RWPE2 (cell line): ENCODE data around the gene ARHGEF37.
A peak's percentile ranks its signal among the peaks of the same experiment; 100 is the strongest.

Experiments used
- ATAC-seq: fragments of 200-7000 bp; cut with Tn5 transposase; 3 replicates; pipeline ENCODE4 v1.9.1; 2021; ENCODE audit warnings: low read depth
- DNase-seq: peaks from one replicate; pipeline ENCODE4 v3.0.0-alpha.2; 2020; ENCODE audit warnings: low spot score
- H3K27ac ChIP-seq: fragments of 450-650 bp; 2 replicates; pipeline ENCODE4 v1.5.1; 2017; ENCODE audit warnings: mild to moderate bottlenecking; ENCODE audit not compliant: poor library complexity, severe bottlenecking
- H3K27me3 ChIP-seq: fragments of 250-450 bp; sonication (Bioruptor Pico); 2 replicates; pipeline ENCODE4 v1.5.1; 2021; ENCODE audit warnings: mild to moderate bottlenecking, moderate library complexity; ENCODE audit not compliant: insufficient read depth, poor library complexity, severe bottlenecking
- H3K36me3 ChIP-seq: fragments of 250-450 bp; sonication (Bioruptor Pico); 2 replicates; pipeline ENCODE4 v1.5.1; 2020; ENCODE audit warnings: low read depth, mild to moderate bottlenecking, moderate library complexity
- H3K4me1 ChIP-seq: fragments of 250-450 bp; sonication (Bioruptor Pico); 2 replicates; pipeline ENCODE4 v1.5.1; 2021; ENCODE audit warnings: mild to moderate bottlenecking, moderate library complexity; ENCODE audit not compliant: insufficient read depth, poor library complexity, severe bottlenecking
- H3K4me3 ChIP-seq: fragments of 250-450 bp; sonication (Bioruptor Pico); 2 replicates; pipeline ENCODE4 v1.5.1; 2021; ENCODE audit warnings: mild to moderate bottlenecking, moderate library complexity; ENCODE audit not compliant: severe bottlenecking
- H3K9me3 ChIP-seq: fragments of 250-450 bp; sonication (Bioruptor Pico); 2 replicates; pipeline ENCODE4 v1.5.1; 2021; ENCODE audit warnings: mild to moderate bottlenecking, moderate library complexity; ENCODE audit not compliant: severe bottlenecking
- TF ChIP-seq, protein P1 (sequence below): fragments of 450-650 bp; IDR thresholded peaks from one replicate; pipeline ENCODE4 v1.5.1; 2017; ENCODE audit warnings: mild to moderate bottlenecking, moderate library complexity; ENCODE audit not compliant: poor library complexity, severe bottlenecking

ARHGEF37 gene

DNA sequence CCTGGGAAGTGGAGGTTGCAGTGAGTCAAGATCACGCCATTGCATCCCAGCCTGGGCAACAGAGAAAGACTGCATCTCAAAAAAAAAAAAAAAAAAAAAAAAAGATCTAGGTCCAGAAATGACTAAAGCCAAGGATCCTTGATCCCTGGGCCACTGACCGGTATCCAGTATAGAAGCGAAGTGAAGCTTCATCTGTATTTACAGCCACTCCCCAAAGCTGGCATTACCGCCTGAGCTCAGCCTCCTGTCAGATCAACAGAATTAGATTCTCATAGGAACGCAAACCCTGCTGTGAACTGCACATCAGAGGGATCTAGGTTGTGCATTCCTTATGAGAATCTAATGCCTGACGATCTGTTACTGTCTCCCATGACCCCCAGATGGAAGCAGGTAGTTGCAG, 39.4 kb upstream of the ARHGEF37 start:
- Histone ChIP-seq H3K4me1 (peaks cover 9% of the 10 kb centered on the region), H3K27me3 (no peaks in the 10 kb centered on the region), H3K27ac (no peak overlapping the region), H3K4me3 (no peak overlapping the region), H3K36me3 (peaks cover 94% of the 10 kb centered on the region), H3K9me3 (no peaks in the 10 kb centered on the region)
- ATAC-seq (no peak), DNase-seq (no peak)
- TF ChIP-seq, protein P1, sequence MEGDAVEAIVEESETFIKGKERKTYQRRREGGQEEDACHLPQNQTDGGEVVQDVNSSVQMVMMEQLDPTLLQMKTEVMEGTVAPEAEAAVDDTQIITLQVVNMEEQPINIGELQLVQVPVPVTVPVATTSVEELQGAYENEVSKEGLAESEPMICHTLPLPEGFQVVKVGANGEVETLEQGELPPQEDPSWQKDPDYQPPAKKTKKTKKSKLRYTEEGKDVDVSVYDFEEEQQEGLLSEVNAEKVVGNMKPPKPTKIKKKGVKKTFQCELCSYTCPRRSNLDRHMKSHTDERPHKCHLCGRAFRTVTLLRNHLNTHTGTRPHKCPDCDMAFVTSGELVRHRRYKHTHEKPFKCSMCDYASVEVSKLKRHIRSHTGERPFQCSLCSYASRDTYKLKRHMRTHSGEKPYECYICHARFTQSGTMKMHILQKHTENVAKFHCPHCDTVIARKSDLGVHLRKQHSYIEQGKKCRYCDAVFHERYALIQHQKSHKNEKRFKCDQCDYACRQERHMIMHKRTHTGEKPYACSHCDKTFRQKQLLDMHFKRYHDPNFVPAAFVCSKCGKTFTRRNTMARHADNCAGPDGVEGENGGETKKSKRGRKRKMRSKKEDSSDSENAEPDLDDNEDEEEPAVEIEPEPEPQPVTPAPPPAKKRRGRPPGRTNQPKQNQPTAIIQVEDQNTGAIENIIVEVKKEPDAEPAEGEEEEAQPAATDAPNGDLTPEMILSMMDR: no peak

DNA sequence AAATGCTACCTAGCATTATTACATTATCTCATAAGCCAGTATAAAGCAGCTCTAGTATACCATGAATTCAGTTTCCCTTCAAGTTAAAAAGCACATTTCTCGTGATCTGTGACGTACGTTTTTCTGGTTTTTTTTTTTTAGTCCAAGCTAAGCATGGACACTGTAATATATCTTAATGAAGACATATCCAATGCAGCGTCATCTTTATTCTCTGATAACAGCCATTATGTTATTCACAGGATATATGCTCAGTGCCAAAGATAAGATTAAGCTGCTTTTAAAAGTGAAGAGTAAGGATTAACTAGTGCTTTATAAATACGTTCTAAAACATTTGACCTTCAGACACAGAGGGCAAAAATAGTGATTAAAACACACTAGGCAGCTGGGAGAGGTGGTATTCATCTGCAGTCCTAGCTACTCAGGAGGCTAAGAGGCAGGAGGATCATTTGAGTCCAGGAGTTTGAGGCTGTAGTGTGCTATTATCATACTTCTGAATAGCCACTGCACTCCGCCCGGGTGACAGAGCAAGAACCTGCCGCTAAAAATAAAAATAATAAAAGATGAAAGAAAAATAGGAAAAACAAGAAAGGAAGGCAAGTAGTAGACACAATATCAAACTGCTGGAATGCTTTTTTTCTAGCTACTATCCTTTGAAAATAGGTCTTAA, 37.8 kb upstream of the ARHGEF37 start:
- DNase-seq (no peak), ATAC-seq (no peak)
- Histone ChIP-seq H3K9me3 (no peaks in the 10 kb centered on the region), H3K36me3 (peaks cover 94% of the 10 kb centered on the region), H3K27me3 (no peaks in the 10 kb centered on the region), H3K27ac (no peak overlapping the region), H3K4me1 (peaks cover 25% of the 10 kb centered on the region), H3K4me3 (no peak overlapping the region)
- TF ChIP-seq, protein P1: no peak

DNA sequence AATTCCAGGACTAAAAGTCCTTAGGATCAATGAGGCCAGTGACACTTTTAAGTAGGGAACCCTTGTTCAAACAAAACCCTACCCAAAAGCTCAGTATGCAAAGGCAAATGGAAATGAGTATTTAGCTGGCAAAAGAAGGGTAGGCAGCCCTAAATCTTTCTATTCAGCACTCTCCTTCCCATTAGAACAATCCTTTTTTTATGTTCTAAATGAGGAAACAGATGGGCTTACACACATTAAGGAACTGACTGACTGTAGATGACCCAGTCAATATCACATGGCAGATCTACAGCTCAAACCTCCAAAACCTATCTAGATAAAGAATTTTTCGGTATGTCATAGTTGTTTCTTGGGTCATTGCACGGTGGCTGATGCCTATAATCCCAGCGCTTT, 37.3 kb upstream of the ARHGEF37 start:
- Histone ChIP-seq H3K27me3 (no peaks in the 10 kb centered on the region), H3K4me3 (no peak overlapping the region), H3K9me3 (no peaks in the 10 kb centered on the region), H3K36me3 (peaks cover 94% of the 10 kb centered on the region), H3K27ac (no peak overlapping the region), H3K4me1 (peaks cover 30% of the 10 kb centered on the region)
- TF ChIP-seq, protein P1: no peak
- ATAC-seq (no peak), DNase-seq (no peak)

DNA sequence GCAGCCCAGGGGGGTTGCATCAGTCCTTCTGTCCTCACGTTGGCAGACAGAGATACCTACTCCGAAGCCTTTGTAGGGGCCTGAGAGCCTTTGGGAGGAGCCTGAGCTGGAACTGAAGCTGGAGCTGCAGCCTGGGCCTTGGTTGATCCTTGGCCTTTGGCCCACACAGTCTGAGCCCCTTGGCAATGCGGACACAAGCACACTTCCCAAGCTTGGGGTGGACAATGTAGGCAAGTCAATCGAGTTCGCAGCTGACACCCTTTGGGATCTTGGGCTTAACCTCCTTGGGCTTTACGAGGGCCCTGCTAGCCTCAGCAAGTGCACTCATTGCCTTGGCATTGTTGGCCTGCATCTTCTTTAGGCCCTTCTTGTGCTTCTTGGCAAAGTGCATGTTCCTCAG, 36.0 kb upstream of the ARHGEF37 start:
- no peak for ATAC-seq
- H3K36me3 ChIP-seq: peaks cover 94% of the 10 kb centered on the region

DNA sequence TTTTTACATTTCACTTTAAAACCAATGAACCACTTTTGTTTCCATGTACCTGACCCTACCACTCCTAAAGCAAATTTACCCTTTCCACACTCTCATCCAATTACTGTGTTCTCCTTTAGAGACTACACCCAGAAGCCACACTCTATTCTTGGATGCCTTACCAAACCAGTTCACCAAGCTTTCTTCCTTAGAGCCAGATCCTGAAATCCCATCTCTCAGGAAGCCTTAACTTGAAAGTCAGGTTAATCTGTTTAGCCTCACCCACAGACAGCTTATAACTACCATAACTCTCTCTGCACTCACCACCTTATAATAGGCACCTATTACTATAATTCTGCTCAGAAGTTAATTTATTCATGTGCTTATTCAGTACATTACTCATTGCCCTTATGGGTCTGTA, 34.3 kb upstream of the ARHGEF37 start:
- H3K27ac ChIP-seq: peak overlapping the region; percentile 84
- no peak overlapping the region for H3K4me3 ChIP-seq
- ATAC-seq: 0 out of 3 replicates have a peak, but pooled peaks have one; percentile 1
- TF ChIP-seq, protein P1: no peak
- H3K9me3 ChIP-seq: no peaks in the 10 kb centered on the region
- no peaks in the 10 kb centered on the region for H3K27me3 ChIP-seq
- no peak for DNase-seq
- peaks cover 33% of the 10 kb centered on the region for H3K4me1 ChIP-seq
- peaks cover 85% of the 10 kb centered on the region for H3K36me3 ChIP-seq

More for the DNA sequence above, 36.0 kb upstream of the ARHGEF37 start:
- H3K4me1 ChIP-seq: peaks cover 33% of the 10 kb centered on the region
- no peaks in the 10 kb centered on the region for H3K9me3 ChIP-seq
- DNase-seq: no peak
- H3K27me3 ChIP-seq: no peaks in the 10 kb centered on the region
- TF ChIP-seq, protein P1: no peak
- no peak overlapping the region for H3K4me3 ChIP-seq
- no peak overlapping the region for H3K27ac ChIP-seq
